Right cardiac atrium (tissue), 5 donors: ENCODE data around the gene SGSM1. TPM values are rescaled to one million over a fixed set of nuclear protein-coding genes. Genes with fewer than 3 reads are reported as not detected.
A peak's percentile ranks its signal among the peaks of the same experiment; 100 is the strongest.

Experiments used
- ATAC-seq, 2 donors: fragments of 200-7000 bp; cut with Tn5 transposase; one replicate each; pipeline versions ENCODE4 v1.8.0 to v1.9.1; 2020; ENCODE audit warnings: moderate library complexity in 2 of 2, mild to moderate bottlenecking in 1 of 2
- DNase-seq, 3 donors: peaks; one replicate each; pipeline ENCODE4 v3.0.0-alpha.2; 2020
- H3K27ac ChIP-seq: one replicate; pipeline ENCODE4 v1.5.1; 2013; ENCODE audit warnings: mild to moderate bottlenecking, low read length, control low read depth, moderate library complexity
- H3K27me3 ChIP-seq: one replicate; pipeline ENCODE4 v1.6.1; 2013; ENCODE audit not compliant: control insufficient read depth, insufficient read depth
- H3K4me1 ChIP-seq: one replicate; pipeline ENCODE4 v1.6.1; 2013; ENCODE audit warnings: low read length; ENCODE audit not compliant: control insufficient read depth, insufficient read depth
- H3K4me3 ChIP-seq: one replicate; pipeline ENCODE4 v1.5.1; 2013; ENCODE audit warnings: low read length, control low read depth
- H3K9me3 ChIP-seq: one replicate; pipeline ENCODE4 v1.6.1; 2013; ENCODE audit warnings: low read length; ENCODE audit not compliant: control insufficient read depth
- WGBS: extraction: QIAGEN DNeasy Blood & Tissue Kit; methylation state at CpG from one replicate; pipeline ENCODE4 v1.1.7; 2013; 5-methylcytosine and 5-hydroxymethylcytosine counted together
- intact Hi-C, 4 donors: fragments of 100-400 bp; cut with DNase I; formaldehyde crosslinking; loops; one replicate each; pipeline versions ENCODE4 v1.11.0 to v1.14.0; 2022 to 2023
- polyA plus RNA-seq: library from polyadenylated mRNA; stranded (reverse); fragments of 200-250 nt; gene quantifications from one replicate; pipeline ENCODE4 v1.2.3, GENCODE V29; 2013
- total RNA-seq, 4 donors: library from RNA; stranded (reverse); fragmentation: NEBNext Ultra II Directional; extraction: Animal tissue kit (Norgen Biotek cat#: 25700); gene quantifications; one replicate each; pipeline ENCODE4 v1.2.1, GENCODE V29; 2021
- donor health status: healthy with polysubstance abuse.
- donor health status: DM: no; HTN: yes; CAD: no.
- donor health status: DM: no; HTN: no; CAD: no.
- donor health status: DM: no; HTN: yes; CAD: no; lungs with severe emphysema.
- donor health status: DM: yes; HTN: yes; CAD: no.

The SGSM1 gene
- total and polyA plus RNA-seq, 5 donors = 15.0 to 47.5 (median 33.1) TPM

GRCh38 chr22:24841261-24841660 lies 35.2 kb downstream of the SGSM1 start:
- no peaks in the 10 kb centered on the region for H3K4me1 ChIP-seq
- ATAC-seq = no peak
- intact Hi-C loops = loop anchor here in 1 of 4 donors (5.0 kb wide), 1 partner anchor 74 kb away; no protein-coding TSS in a partner anchor
- 60% methylated on average over 1 of the region's 1 CpG for WGBS
- DNase-seq = no peak
- H3K27ac ChIP-seq = no peak overlapping the region
- H3K9me3 ChIP-seq = no peaks in the 10 kb centered on the region
- H3K4me3 ChIP-seq = no peak overlapping the region
- H3K27me3 ChIP-seq = no peaks in the 10 kb centered on the region

DNA sequence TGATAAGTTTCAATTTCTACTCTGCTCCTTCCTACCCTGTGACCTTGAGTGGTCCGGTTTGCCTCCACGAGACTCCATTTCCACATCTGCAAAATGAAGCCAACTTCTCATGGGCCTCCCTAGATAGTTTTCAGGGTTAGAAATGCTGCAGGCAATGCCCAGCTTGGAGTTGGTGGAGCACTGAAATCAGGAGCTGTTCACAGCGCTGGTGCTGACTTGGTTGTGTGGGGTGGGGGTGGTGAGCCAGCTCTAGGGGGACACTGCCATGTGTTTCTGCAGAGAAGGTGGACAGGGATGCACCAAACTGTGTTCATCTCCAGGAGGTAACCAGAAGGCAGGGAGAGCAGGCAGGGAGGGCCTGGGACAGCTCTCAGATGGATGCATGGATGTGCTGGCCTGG lies 37.0 kb downstream of the SGSM1 start:
- Histone ChIP-seq H3K27ac (no peak overlapping the region), H3K4me3 (no peak overlapping the region), H3K27me3 (no peaks in the 10 kb centered on the region), H3K9me3 (no peaks in the 10 kb centered on the region), H3K4me1 (no peaks in the 10 kb centered on the region)
- intact Hi-C loops = loop anchor here in 1 of 4 donors (5.0 kb wide), 1 partner anchor 76 kb away; no protein-coding TSS in a partner anchor
- ATAC-seq (no peak), DNase-seq (no peak)
- WGBS = 76% methylated on average over 3 of the region's 3 CpGs

DNA sequence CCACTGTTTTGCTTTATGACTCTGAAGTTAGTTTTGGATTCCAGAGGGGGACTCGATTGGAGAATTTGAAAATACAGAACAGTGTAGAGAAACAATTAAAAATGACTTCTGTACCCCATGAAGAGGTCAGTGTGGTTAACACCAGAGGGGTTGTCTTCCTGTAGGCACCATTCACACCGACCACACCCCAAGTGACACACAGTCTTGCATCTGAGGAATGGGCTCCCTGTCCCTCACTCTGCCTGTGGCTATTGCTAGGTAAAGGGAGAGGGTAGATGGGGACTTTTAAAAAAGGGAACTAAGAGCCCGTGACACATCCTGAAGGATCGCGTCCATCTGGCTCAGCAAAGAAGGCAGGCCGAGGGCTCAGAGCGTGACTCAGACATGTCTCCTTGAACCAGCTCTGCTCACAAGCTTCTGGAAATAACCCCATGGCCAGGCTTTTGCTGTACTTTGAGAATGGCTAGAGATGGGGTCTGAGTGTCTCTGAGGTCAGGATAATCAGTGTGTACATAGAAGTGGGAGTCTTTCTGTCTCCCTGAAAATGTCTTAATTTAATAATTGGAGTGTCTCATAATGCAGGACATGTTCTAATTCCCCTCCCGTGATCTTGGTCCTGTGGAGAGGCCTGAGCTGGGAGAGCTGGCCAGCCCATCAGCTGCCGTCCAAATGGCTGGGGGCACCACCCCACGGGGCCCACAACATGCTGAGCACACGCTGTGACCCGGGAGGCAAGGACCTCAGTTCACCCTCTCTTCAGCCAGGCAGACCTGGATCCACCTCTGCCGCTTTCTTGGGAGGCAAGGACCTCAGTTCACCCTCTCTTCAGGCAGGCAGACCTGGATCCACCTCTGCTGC lies 39.3 kb downstream of the SGSM1 start:
- peak in 2 of 3 donors; percentile 50 to 53 for DNase-seq
- no peak overlapping the region for H3K27ac ChIP-seq
- no peaks in the 10 kb centered on the region for H3K4me1 ChIP-seq
- H3K4me3 ChIP-seq = no peak overlapping the region
- no peaks in the 10 kb centered on the region for H3K9me3 ChIP-seq
- intact Hi-C loops = loop anchor here in 1 of 4 donors (5.0 kb wide), 2 partner anchors 38 to 78 kb away; partner anchors contain the start of gene SGSM1
- 61% methylated on average over 13 of the region's 13 CpGs for WGBS
- H3K27me3 ChIP-seq = no peaks in the 10 kb centered on the region
- ATAC-seq = peak; percentile 58 to 74

- H3K9me3 ChIP-seq = no peaks in the 10 kb centered on the region
- H3K4me1 ChIP-seq = no peaks in the 10 kb centered on the region
- no peak overlapping the region for H3K4me3 ChIP-seq
- H3K27ac ChIP-seq = no peak overlapping the region
- intact Hi-C loops = loop anchor here in 1 of 4 donors (5.0 kb wide), 2 partner anchors 40 to 80 kb away; partner anchors contain the start of gene SGSM1
- no peak for ATAC-seq
- no peak for DNase-seq
- WGBS = 96% methylated on average over 14 of the region's 14 CpGs
- H3K27me3 ChIP-seq = no peaks in the 10 kb centered on the region
Measured at GRCh38 chr22:24847490-24847889, 41.5 kb downstream of the SGSM1 start.

- Histone ChIP-seq H3K4me1 (no peaks in the 10 kb centered on the region), H3K27ac (no peak overlapping the region), H3K27me3 (no peaks in the 10 kb centered on the region), H3K4me3 (no peak overlapping the region), H3K9me3 (no peaks in the 10 kb centered on the region)
- WGBS = 76% methylated on average over 4 of the region's 4 CpGs
- DNase-seq = no peak
- intact Hi-C loops = loop anchor here in 1 of 4 donors (5.0 kb wide), 2 partner anchors 41 to 81 kb away; partner anchors contain the start of gene SGSM1
- no peak for ATAC-seq
Measured at GRCh38 chr22:24848559-24849168, 42.7 kb downstream of the SGSM1 start.

GRCh38 chr22:24855794-24856193 lies 49.8 kb downstream of the SGSM1 start:
- Histone ChIP-seq H3K9me3 (no peaks in the 10 kb centered on the region), H3K4me3 (no peak overlapping the region), H3K27me3 (no peaks in the 10 kb centered on the region), H3K27ac (no peak overlapping the region), H3K4me1 (no peaks in the 10 kb centered on the region)
- WGBS = 96% methylated on average over 3 of the region's 3 CpGs
- no peak for DNase-seq
- no peak for ATAC-seq
- intact Hi-C loops = no loop called here

DNA sequence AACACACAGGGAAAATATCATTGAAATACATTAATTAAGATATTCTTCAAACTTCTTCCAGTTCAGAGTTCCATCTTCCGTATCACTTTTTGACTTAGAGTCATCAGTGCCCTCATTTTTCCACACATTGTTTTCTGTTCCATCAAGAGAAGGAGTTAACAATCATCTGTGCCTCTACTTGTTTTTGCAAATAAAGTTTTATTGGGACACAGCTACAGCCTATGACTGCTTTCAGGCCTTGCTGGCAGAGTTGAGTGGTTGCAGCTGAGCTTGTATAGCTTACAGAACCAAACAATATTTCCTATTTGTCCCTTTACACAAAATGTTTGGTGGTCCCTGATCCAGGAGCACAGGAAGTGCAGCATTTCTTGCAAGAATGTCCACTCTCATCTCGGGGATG lies 51.6 kb downstream of the SGSM1 start:
- no peak overlapping the region for H3K4me3 ChIP-seq
- H3K27me3 ChIP-seq = no peaks in the 10 kb centered on the region
- DNase-seq (no peak), ATAC-seq (no peak)
- no peak overlapping the region for H3K27ac ChIP-seq
- intact Hi-C loops = no loop called here
- 73% methylated on average over 2 of the region's 2 CpGs for WGBS
- no peaks in the 10 kb centered on the region for H3K4me1 ChIP-seq
- no peaks in the 10 kb centered on the region for H3K9me3 ChIP-seq

DNA sequence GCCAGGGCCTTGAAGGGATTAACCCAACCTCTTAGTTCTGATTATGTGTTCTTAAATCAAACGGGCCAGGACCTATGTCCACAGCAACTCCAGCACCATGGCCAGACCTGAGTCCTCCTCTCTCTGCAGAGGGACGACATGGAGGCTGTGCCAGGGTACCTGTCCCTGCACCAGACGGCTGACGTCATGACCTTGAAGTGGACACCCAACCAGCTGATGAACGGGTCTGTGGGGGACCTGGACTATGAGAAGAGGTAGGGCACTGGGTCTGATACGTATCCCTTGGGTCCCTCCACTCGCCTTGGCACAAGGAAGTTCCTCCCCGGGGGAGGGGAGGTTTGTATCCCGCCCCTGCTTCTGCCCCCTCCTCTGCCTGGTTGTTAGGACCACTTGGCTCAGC lies 53.6 kb downstream of the SGSM1 start:
- WGBS = 87% methylated on average over 9 of the region's 9 CpGs
- H3K27me3 ChIP-seq = no peaks in the 10 kb centered on the region
- H3K27ac ChIP-seq = no peak overlapping the region
- no peak for ATAC-seq
- H3K4me1 ChIP-seq = no peaks in the 10 kb centered on the region
- no peak for DNase-seq
- no peak overlapping the region for H3K4me3 ChIP-seq
- intact Hi-C loops = no loop called here
- no peaks in the 10 kb centered on the region for H3K9me3 ChIP-seq

- intact Hi-C loops = no loop called here
- no peaks in the 10 kb centered on the region for H3K9me3 ChIP-seq
- H3K27me3 ChIP-seq = no peaks in the 10 kb centered on the region
- 86% methylated on average over 4 of the region's 4 CpGs for WGBS
- no peak overlapping the region for H3K4me3 ChIP-seq
- ATAC-seq (no peak), DNase-seq (no peak)
- peaks cover 2% of the 10 kb centered on the region for H3K4me1 ChIP-seq
- H3K27ac ChIP-seq = no peak overlapping the region
Measured at GRCh38 chr22:24865508-24865907, 59.5 kb downstream of the SGSM1 start.

DNA sequence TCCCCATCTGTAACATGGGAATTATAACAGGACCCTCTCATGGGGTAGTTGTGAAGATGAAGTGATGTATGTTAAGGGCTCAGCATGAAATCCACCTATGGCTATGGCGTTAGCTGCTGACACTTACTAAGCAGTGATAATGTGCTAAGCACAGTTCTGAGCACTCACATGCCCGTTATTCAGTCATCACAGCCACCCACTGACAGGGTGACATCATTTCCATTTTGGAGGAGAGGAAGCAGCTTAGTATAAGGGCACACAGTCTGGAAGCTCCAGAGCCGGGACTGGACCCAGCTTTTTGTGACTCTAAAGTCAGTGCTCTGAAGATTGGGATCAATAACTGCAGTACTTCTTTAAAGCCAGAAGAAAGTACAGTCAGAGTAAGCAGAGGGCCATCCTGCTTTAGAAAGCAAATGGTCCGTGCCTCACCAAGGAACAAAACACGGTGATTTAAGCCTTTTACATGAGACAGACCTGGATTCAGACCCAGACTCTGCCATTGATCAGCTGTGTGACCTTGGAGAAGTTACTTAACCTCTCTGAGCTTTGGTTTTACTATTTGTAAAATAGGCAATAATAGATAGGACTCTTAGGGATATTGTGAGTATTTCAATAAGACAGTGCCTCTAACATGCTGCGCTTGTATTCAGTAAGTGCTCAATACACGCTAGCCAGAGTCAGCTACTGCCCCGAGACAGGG lies 61.5 kb downstream of the SGSM1 start:
- no peak for DNase-seq
- Histone ChIP-seq H3K4me1 (peaks cover 2% of the 10 kb centered on the region), H3K27me3 (no peaks in the 10 kb centered on the region), H3K9me3 (no peaks in the 10 kb centered on the region), H3K27ac (peak overlapping the region; percentile 45), H3K4me3 (no peak overlapping the region)
- WGBS = 70% methylated on average over 8 of the region's 8 CpGs
- ATAC-seq = peak; percentile 58 to 75
- intact Hi-C loops = no loop called here

DNA sequence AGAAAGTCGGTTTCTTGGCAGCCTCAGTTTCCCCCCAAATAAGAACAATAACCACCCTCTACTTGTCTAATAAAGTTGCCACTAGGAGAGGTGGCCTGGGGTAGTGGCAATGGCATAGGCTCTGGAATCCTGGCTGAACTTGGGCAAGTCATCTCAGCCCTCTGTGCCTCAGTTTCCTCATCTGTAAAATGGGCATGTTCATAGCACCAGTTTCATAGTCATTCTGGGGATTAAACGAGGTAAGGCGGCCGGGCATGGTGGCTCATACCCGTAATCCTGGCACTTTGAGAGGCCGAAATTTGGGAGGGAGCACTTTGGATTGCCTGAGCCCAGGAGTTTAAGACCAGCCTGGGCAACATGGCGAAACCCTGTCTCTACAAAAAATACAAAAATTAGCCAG lies 63.0 kb downstream of the SGSM1 start:
- intact Hi-C loops = no loop called here
- Histone ChIP-seq H3K27me3 (no peaks in the 10 kb centered on the region), H3K4me1 (peaks cover 2% of the 10 kb centered on the region), H3K4me3 (no peak overlapping the region), H3K9me3 (no peaks in the 10 kb centered on the region), H3K27ac (no peak overlapping the region)
- ATAC-seq (no peak), DNase-seq (no peak)
- 94% methylated on average over 7 of the region's 7 CpGs for WGBS
